Measurements from ENCODE around the gene AUTS2.
"Not testable (repeated sequence)": the region's sequence is repeated elsewhere in the genome, so short reads cannot be mapped to it uniquely, and the experiment has no call there.

DNA sequence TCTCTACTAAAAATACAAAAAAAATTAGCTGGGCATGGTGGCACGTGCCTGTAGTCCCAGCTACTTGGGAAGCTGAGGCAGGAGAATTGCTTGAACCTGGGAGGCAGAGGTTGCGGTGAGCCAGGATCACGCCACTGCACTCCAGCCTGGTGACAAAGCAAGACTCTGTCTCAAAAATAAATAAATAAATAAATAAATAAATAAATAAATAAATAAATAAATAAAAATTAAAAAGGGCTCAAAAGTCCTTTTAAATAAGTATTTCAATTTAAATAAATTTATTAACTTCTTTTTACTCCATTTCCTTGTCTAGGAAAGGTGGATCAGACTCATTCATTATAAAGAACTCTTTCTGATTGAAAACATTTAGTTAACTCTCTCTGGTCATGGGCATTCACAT is 766.1 kb downstream of the AUTS2 start:
- not testable (repeated sequence) for TF ChIP-seq POLR2AphosphoS5, POLR2A, EP300 (IDR thresholded peaks at IDR 0.05)
- TF ChIP-seq, protein P1, sequence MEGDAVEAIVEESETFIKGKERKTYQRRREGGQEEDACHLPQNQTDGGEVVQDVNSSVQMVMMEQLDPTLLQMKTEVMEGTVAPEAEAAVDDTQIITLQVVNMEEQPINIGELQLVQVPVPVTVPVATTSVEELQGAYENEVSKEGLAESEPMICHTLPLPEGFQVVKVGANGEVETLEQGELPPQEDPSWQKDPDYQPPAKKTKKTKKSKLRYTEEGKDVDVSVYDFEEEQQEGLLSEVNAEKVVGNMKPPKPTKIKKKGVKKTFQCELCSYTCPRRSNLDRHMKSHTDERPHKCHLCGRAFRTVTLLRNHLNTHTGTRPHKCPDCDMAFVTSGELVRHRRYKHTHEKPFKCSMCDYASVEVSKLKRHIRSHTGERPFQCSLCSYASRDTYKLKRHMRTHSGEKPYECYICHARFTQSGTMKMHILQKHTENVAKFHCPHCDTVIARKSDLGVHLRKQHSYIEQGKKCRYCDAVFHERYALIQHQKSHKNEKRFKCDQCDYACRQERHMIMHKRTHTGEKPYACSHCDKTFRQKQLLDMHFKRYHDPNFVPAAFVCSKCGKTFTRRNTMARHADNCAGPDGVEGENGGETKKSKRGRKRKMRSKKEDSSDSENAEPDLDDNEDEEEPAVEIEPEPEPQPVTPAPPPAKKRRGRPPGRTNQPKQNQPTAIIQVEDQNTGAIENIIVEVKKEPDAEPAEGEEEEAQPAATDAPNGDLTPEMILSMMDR (IDR thresholded peaks at IDR 0.05): not testable (repeated sequence)
